HCT116 (cell line): ENCODE measurements around the gene HK3. TPM values are rescaled to one million over a fixed set of nuclear protein-coding genes. Genes with fewer than 3 reads are reported as not detected.

ENCODE experiments used
- ATAC-seq: fragments of 200-7000 bp; cut with Tn5 transposase; 2 replicates; pipeline ENCODE4 v1.9.1; 2020; ENCODE audit warnings: mild to moderate bottlenecking, moderate library complexity
- BruUV-seq: library from RNA; stranded (reverse); fragments of 400-500 nt; replicated peaks from 2 replicates; lab custom pipeline; 2021; lab: Mats Ljungman, UMichigan
- CTCF ChIA-PET: fragments of 300-600 bp; sonication (Branson Sonifier 250); formaldehyde crosslinking; loops from one replicate; lab custom pipeline; 2021; ENCODE audit warnings: antibody characterized with exemption; lab: Charles Lee
- POLR2A ChIA-PET: fragments of 300-600, 350-600 bp; sonication (Branson Sonifier 250); formaldehyde crosslinking; loops from one replicate; lab custom pipeline; 2021; ENCODE audit warnings: antibody characterized with exemption; lab: Charles Lee
- RAD21 ChIA-PET, 2 experiments: fragments of 300-600 bp; sonication (Branson Sonifier 250); formaldehyde crosslinking; loops; one replicate each; lab custom pipeline; 2023; ENCODE audit warnings: low total read pairs in 2 of 2; ENCODE audit not compliant: uncharacterized antibody in 2 of 2, unreplicated experiment in 2 of 2, low non-redundant PET in 1 of 2; lab: Charles Lee
- DNase-seq: peaks from one replicate; pipeline ENCODE4 v3.0.0-alpha.2; 2010; ENCODE audit warnings: low read depth, low spot score
- H2AFZ ChIP-seq: fragments of 200-600 bp; shearing (Covaris generic), sonication (generic); 2 replicates; pipeline ENCODE4 v1.6.1; 2017; ENCODE audit warnings: low read depth, mixed run types, mixed read lengths, antibody characterized with exemption, low read length; ENCODE audit not compliant: poor library complexity, severe bottlenecking
- H3K27ac ChIP-seq: 2 replicates; pipeline ENCODE4 v1.5.1; 2012; ENCODE audit warnings: low read depth, low read length
- H3K27me3 ChIP-seq: fragments of 200-600 bp; sonication (generic); 2 replicates; pipeline ENCODE4 v1.6.1; 2016; ENCODE audit warnings: mixed run types, low read length, mixed read lengths; ENCODE audit not compliant: insufficient read depth
- H3K36me3 ChIP-seq, 2 experiments: fragments of 200-500 bp in 1 of 2; fragments of 200-600 bp in 1 of 2; sonication (Bioruptor generic) in 1 of 2; sonication (generic) in 1 of 2; 2 replicates each; pipeline versions ENCODE4 v1.5.1 to v1.6.1; 2014 to 2016; ENCODE audit warnings: low read length in 2 of 2, inconsistent platforms in 1 of 2, mixed read lengths in 1 of 2, mixed run types in 1 of 2; ENCODE audit not compliant: insufficient read depth in 2 of 2, control insufficient read depth in 1 of 2
- H3K4me1 ChIP-seq, 2 experiments: fragments of 200-600 bp in 1 of 2; sonication (generic) in 1 of 2; 2 replicates each; pipeline versions ENCODE4 v1.5.1 to v1.6.1; 2012 to 2017; ENCODE audit warnings: low read length in 2 of 2, inconsistent platforms in 1 of 2, mild to moderate bottlenecking in 1 of 2, mixed read lengths in 1 of 2, mixed run types in 1 of 2, moderate library complexity in 1 of 2; ENCODE audit not compliant: insufficient read depth in 2 of 2, control insufficient read depth in 1 of 2
- H3K4me2 ChIP-seq: fragments of 200-600 bp; sonication (generic); 2 replicates; pipeline ENCODE4 v1.6.1; 2017; ENCODE audit warnings: mixed run types, low read length, mixed read lengths
- H3K4me3 ChIP-seq, 2 experiments: fragments of 200-600 bp in 1 of 2; sonication (generic) in 1 of 2; replicated peaks in 1 of 2; 2 replicates each; pipeline ENCODE4 v1.5.1; 2011 to 2016; ENCODE audit warnings: low read length in 2 of 2, control low read depth in 1 of 2, low read depth in 1 of 2, mild to moderate bottlenecking in 1 of 2, mixed read lengths in 1 of 2, mixed run types in 1 of 2
- H3K79me2 ChIP-seq: fragments of 200-600 bp; sonication (generic); 2 replicates; pipeline ENCODE4 v1.6.1; 2017; ENCODE audit warnings: mild to moderate bottlenecking, mixed run types, low read length, moderate library complexity, mixed read lengths; ENCODE audit not compliant: insufficient read depth
- H3K9ac ChIP-seq: fragments of 200-600 bp; sonication (generic); 2 replicates; pipeline ENCODE4 v1.6.1; 2016; ENCODE audit warnings: low read length, mixed read lengths
- H3K9me2 ChIP-seq: fragments of 200-600 bp; sonication (generic), shearing (Covaris generic); 2 replicates; pipeline ENCODE4 v1.6.1; 2017; ENCODE audit warnings: mixed run types, mild to moderate bottlenecking, moderate library complexity; ENCODE audit not compliant: insufficient read depth
- H3K9me3 ChIP-seq, 2 experiments: fragments of 200-500 bp in 1 of 2; fragments of 200-600 bp in 1 of 2; sonication (Bioruptor generic) in 1 of 2; sonication (generic) in 1 of 2; 2 replicates each; pipeline ENCODE4 v1.6.1; 2014 to 2017; ENCODE audit warnings: low read length in 2 of 2, mixed read lengths in 2 of 2, inconsistent platforms in 1 of 2, low read depth in 1 of 2, mild to moderate bottlenecking in 1 of 2, mixed run types in 1 of 2, moderate library complexity in 1 of 2; ENCODE audit not compliant: control insufficient read depth in 1 of 2, insufficient read depth in 1 of 2
- H4K20me1 ChIP-seq: fragments of 200-600 bp; sonication (generic), shearing (Covaris generic); 2 replicates; pipeline ENCODE4 v1.6.1; 2017; ENCODE audit warnings: mixed run types, mild to moderate bottlenecking, moderate library complexity; ENCODE audit not compliant: insufficient read depth
- CBX3 ChIP-seq: IDR thresholded peaks from 2 replicates; pipeline ENCODE4 v1.6.1; 2012; ENCODE audit warnings: low read depth
- CEBPB ChIP-seq: IDR thresholded peaks from 2 replicates; pipeline ENCODE4 v1.6.1; 2012; ENCODE audit warnings: low read depth
- CTCF ChIP-seq, 3 experiments: fragments of 200-600 bp in 1 of 3; sonication (generic) in 1 of 3; IDR thresholded peaks in 2 of 3; conservative IDR thresholded peaks in 1 of 3; 2 replicates each; pipeline ENCODE4 v1.5.1; 2012 to 2017; ENCODE audit warnings: low read depth in 2 of 3, low read length in 2 of 3, antibody characterized with exemption in 1 of 3, borderline replicate concordance in 1 of 3, control low read depth in 1 of 3, mild to moderate bottlenecking in 1 of 3, mixed read lengths in 1 of 3, mixed run types in 1 of 3, moderate library complexity in 1 of 3; ENCODE audit not compliant: insufficient read depth in 1 of 3
- EZH2phosphoT487 ChIP-seq: fragments of 200-600 bp; IDR thresholded peaks from 2 replicates; pipeline ENCODE4 v1.6.1; 2018; ENCODE audit warnings: antibody characterized with exemption, borderline replicate concordance
- POLR2AphosphoS5 ChIP-seq: IDR thresholded peaks from 2 replicates; pipeline ENCODE4 v1.6.1; 2011; ENCODE audit warnings: mild to moderate bottlenecking, low read depth, low read length, moderate library complexity
- YY1 ChIP-seq: IDR thresholded peaks from 2 replicates; pipeline ENCODE4 v1.6.1; 2011; ENCODE audit warnings: low read length, low read depth, moderate library complexity, mild to moderate bottlenecking; ENCODE audit not compliant: insufficient replicate concordance; ENCODE audit errors: extremely low read depth
- ZNF274 ChIP-seq: fragments of 200-500 bp; sonication (Bioruptor generic); IDR thresholded peaks from 2 replicates; pipeline ENCODE4 v1.6.1; 2014; ENCODE audit warnings: mild to moderate bottlenecking, low read depth, low read length, inconsistent platforms
- intact Hi-C: fragments of 100-400 bp; cut with micrococcal nuclease; formaldehyde crosslinking; loops from 2 replicates; pipeline ENCODE4 v1.10.0; 2022
- total RNA-seq: library from RNA; stranded (reverse); gene quantifications from one replicate; pipeline ENCODE4 v1.2.1, GENCODE V29; 2021; ENCODE audit not compliant: unreplicated experiment

HK3 gene
- total RNA-seq, 1 experiment from 2014 or later: 0.30 TPM

GRCh38 chr5:176906126-176906525 lies 7.0 kb upstream of the HK3 start:
- H3K4me3 ChIP-seq: no peak overlapping the region
- H3K9me3 ChIP-seq: no peaks in the 10 kb centered on the region
- no peaks in the 10 kb centered on the region for H3K9me2 ChIP-seq
- peaks cover 25 to 54% of the 10 kb centered on the region in 2 experiments for H3K36me3 ChIP-seq
- no peak overlapping the region for H3K27ac ChIP-seq
- ChIA-PET POLR2A (no interaction called here), RAD21 (no interaction called here), CTCF (no interaction called here)
- no peaks in the 10 kb centered on the region for H3K27me3 ChIP-seq
- no peak for DNase-seq
- no peaks in the 10 kb centered on the region for H3K4me1 ChIP-seq
- no peak overlapping the region for H3K9ac ChIP-seq
- no peak for ATAC-seq
- no peak overlapping the region for H3K4me2 ChIP-seq
- no peaks in the 10 kb centered on the region for H4K20me1 ChIP-seq
- no peak for TF ChIP-seq YY1
- no peak for TF ChIP-seq CBX3
- no TSS peak for BruUV-seq
- no peak overlapping the region for H2AFZ ChIP-seq
- intact Hi-C loops: no loop called here
- H3K79me2 ChIP-seq: no peaks in the 10 kb centered on the region

- POLR2A ChIA-PET: no interaction called here
- BruUV-seq: no TSS peak
- intact Hi-C loops: no loop called here
Observed at GRCh38 chr5:176904276-176904675, 5.1 kb upstream of the HK3 start.

More at GRCh38 chr5:176904276-176904675, 5.1 kb upstream of the HK3 start:
- H3K27me3 ChIP-seq: no peaks in the 10 kb centered on the region
- H3K9me3 ChIP-seq: no peaks in the 10 kb centered on the region
- no peaks in the 10 kb centered on the region for H4K20me1 ChIP-seq
- no peaks in the 10 kb centered on the region for H3K9me2 ChIP-seq
- no peak overlapping the region for H3K9ac ChIP-seq
- H2AFZ ChIP-seq: no peak overlapping the region
- no peak for TF ChIP-seq ZNF274
- TF ChIP-seq CBX3: no peak
- TF ChIP-seq EZH2phosphoT487: no peak
- TF ChIP-seq CEBPB: no peak
- TF ChIP-seq POLR2AphosphoS5: no peak
- TF ChIP-seq CTCF (IDR thresholded peaks at IDR 0.05 in 2 of 3, conservative IDR thresholded peaks at IDR 0.05 in 1 of 3; ENCODE audit: borderline replicate concordance in 1 of 3, insufficient read depth in 1 of 3, low read depth in 2 of 3, low read length in 2 of 3): no peak
- DNase-seq: no peak
- no peaks in the 10 kb centered on the region for H3K79me2 ChIP-seq
- H3K4me1 ChIP-seq: no peaks in the 10 kb centered on the region
- ChIA-PET RAD21 (no interaction called here), CTCF (no interaction called here)
- no peak for ATAC-seq
- H3K4me3 ChIP-seq: no peak overlapping the region
- H3K27ac ChIP-seq: no peak overlapping the region
- H3K36me3 ChIP-seq: peaks cover 25 to 59% of the 10 kb centered on the region in 2 experiments
- no peak overlapping the region for H3K4me2 ChIP-seq
